GM06990 (cell line): Measurements from ENCODE around the gene SRRM3.
"Not testable (repeated sequence)": the region's sequence is repeated elsewhere in the genome, so short reads cannot be mapped to it uniquely, and the experiment has no call there.

Experiments
- DNase-seq: peaks from one replicate; pipeline ENCODE4 v3.0.0-alpha.2; 2011; ENCODE audit not compliant: insufficient read length; ENCODE audit errors: extremely low read depth
- H3K27me3 ChIP-seq: replicated peaks from 2 replicates; pipeline ENCODE4 v1.6.0; 2011; ENCODE audit warnings: low read length; ENCODE audit not compliant: control insufficient read depth, insufficient read depth
- H3K36me3 ChIP-seq: 2 replicates; pipeline ENCODE4 v1.5.1; 2011; ENCODE audit warnings: low read length; ENCODE audit not compliant: control insufficient read depth, insufficient read depth
- H3K4me3 ChIP-seq: replicated peaks from 2 replicates; pipeline ENCODE4 v1.5.1; 2011; ENCODE audit warnings: low read depth, mild to moderate bottlenecking, control low read depth, low read length
- TF ChIP-seq, protein P1 (sequence below): IDR thresholded peaks from 2 replicates; pipeline ENCODE4 v1.5.1; 2011; ENCODE audit warnings: low read length, control low read depth, mild to moderate bottlenecking, inconsistent platforms; ENCODE audit not compliant: insufficient read depth, poor library complexity, severe bottlenecking

The SRRM3 gene

DNA sequence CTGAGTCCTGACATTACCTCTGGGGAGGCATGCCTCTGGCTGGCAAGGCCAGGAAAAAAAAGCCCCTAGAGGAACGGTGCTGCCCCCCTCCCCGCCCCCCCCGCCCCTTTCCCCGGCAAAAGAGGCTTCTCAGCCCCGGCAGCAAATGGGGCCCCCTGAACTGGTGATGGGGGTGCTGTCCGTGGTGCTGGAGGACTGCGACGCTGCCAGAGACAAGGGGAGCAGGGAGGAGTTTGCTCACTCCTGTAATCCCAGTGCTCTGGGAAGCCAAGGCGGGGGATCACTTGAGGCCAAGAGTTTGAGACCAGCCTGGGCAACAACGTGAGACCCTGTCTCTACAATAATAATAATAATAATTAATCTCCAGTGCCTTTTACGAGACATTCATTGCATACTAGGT, 23.7 kb downstream of the SRRM3 start:
- Histone ChIP-seq H3K4me3 (no peak overlapping the region), H3K27me3 (no peaks in the 10 kb centered on the region; the same call in 1 of the 2 replicates), H3K36me3 (no peaks in the 10 kb centered on the region)
- TF ChIP-seq, protein P1, sequence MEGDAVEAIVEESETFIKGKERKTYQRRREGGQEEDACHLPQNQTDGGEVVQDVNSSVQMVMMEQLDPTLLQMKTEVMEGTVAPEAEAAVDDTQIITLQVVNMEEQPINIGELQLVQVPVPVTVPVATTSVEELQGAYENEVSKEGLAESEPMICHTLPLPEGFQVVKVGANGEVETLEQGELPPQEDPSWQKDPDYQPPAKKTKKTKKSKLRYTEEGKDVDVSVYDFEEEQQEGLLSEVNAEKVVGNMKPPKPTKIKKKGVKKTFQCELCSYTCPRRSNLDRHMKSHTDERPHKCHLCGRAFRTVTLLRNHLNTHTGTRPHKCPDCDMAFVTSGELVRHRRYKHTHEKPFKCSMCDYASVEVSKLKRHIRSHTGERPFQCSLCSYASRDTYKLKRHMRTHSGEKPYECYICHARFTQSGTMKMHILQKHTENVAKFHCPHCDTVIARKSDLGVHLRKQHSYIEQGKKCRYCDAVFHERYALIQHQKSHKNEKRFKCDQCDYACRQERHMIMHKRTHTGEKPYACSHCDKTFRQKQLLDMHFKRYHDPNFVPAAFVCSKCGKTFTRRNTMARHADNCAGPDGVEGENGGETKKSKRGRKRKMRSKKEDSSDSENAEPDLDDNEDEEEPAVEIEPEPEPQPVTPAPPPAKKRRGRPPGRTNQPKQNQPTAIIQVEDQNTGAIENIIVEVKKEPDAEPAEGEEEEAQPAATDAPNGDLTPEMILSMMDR, result no peak
- no peak for DNase-seq

DNA sequence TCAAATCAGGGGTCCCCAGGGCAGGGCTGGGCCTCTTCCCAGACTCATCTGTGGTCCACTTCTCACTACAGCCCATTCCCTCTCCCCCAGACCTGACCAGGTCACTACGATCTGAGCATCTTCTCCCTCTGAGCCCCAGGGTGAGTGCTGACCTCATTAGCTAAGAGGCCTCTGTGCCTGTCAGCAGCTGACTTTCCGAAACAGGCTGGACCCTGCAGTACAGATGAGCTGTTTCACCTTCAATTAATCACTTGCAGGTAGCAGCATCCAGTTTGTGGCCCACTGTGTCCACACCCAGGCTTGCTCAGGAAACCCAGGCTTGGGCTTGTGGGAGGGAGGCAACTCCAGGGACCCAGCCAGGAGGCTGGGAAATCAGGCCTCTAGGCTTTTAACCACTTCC, 24.3 kb downstream of the SRRM3 start:
- Histone ChIP-seq H3K36me3 (no peaks in the 10 kb centered on the region), H3K4me3 (no peak overlapping the region), H3K27me3 (no peaks in the 10 kb centered on the region; the same call in 1 of the 2 replicates)
- TF ChIP-seq, protein P1, result no peak
- no peak for DNase-seq

DNA sequence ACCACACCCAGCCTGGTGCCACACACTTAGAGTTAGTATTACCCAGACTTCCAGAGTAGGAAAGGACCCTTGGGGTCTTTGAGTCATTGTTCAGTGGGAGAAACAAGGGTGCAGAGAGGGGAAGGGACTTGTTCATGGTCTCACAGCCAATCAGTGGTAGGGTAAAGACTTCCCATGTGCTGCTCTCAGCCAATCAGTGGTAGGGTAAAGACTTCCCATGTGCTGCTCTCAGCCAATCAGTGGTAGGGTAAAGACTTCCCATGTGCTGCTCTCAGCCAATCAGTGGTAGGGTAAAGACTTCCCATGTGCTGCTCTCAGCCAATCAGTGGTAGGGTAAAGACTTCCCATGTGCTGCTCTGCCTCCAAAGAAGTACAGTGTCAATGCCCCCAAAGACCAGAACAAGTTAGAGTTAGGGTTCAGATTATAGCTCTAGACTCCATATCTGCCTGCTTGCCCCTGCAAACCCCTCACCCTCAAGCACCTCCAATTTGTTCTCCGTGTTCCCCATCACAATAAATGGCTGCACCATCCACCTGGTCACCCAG, 25.3 kb downstream of the SRRM3 start:
- H3K36me3 ChIP-seq, DNase-seq, H3K4me3 ChIP-seq, H3K27me3 ChIP-seq: not testable (repeated sequence)

DNA sequence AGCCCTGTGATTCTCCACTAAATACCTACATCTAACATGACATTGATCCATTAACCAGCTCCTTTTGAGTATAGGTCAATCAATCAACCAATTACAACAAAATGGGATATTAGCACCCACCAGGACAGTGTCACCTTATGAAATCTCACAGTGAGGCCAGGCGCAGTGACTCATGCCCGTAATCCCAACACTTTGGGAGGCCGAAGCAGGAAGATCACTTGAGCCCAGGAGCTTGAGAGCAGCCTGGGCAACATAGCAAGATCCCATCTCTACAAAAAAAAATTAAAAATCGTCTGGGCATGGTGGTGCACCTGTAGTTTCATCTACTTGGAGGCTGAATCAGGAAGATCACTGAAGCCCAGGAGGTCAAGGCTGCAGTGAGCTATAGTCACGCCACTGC, 28.5 kb downstream of the SRRM3 start:
- TF ChIP-seq, protein P1, result no peak
- no peak for DNase-seq
- H3K4me3 ChIP-seq, result no peak overlapping the region
- H3K27me3 ChIP-seq, result peaks cover 3% of the 10 kb centered on the region
- no peaks in the 10 kb centered on the region for H3K36me3 ChIP-seq

DNA sequence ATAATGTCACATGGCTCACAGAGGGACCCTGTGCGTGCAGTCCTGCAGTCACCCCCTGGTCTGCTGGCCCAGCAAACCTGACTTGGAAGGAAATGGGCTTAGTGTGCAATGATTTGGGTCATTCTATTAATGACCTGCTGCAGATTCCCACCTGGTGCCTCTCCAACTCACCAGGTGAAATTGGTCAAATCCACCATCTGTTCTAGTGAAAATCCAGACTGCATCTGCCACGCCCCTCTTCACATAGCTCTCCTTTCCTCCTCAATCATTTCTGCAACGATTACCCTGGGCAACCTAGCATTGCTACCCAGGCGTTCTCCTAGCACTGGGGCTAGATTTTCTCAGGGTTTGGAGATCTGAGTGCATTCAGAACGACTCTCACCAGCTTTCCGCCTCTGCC, 29.4 kb downstream of the SRRM3 start:
- TF ChIP-seq, protein P1, result no peak
- Histone ChIP-seq H3K27me3 (peaks cover 3% of the 10 kb centered on the region), H3K36me3 (no peaks in the 10 kb centered on the region), H3K4me3 (no peak overlapping the region)
- no peak for DNase-seq

DNA sequence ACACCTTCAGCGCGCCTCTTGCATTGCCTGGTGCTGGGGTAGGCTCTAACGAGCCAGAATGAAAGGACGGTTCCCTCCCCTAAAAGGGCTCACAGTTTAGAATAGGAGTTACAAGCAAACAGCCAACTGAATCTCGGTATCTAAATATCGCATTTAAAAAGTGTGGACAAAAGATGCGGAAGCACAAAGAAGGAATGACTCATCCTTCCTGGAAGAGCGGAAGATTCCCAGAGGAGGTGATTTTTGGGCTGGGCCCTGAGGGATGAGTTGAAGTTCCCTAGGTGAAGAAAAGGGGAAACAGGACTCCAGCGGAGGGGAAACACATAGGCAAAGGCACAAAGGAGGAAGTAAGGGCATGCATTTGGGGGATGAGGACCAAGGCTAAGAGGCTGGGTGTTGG, 29.9 kb downstream of the SRRM3 start:
- peaks cover 3% of the 10 kb centered on the region for H3K27me3 ChIP-seq
- TF ChIP-seq, protein P1, result no peak

More for the DNA sequence above, 29.9 kb downstream of the SRRM3 start:
- Histone ChIP-seq H3K4me3 (no peak overlapping the region), H3K36me3 (no peaks in the 10 kb centered on the region)
- no peak for DNase-seq
